GM23248 (cell line): ENCODE data around the gene BATF.

Experiments used
- EZH2 ChIP-seq: fragments of 200-600 bp; sonication (generic); IDR thresholded peaks from 2 replicates; pipeline ENCODE4 v1.6.1; 2018; ENCODE audit warnings: antibody characterized with exemption, mild to moderate bottlenecking; ENCODE audit not compliant: insufficient read depth, poor library complexity, severe bottlenecking
- EZH2phosphoT487 ChIP-seq: fragments of 200-600 bp; sonication (generic); IDR thresholded peaks from 2 replicates; pipeline ENCODE4 v1.6.1; 2018; ENCODE audit warnings: antibody characterized with exemption, moderate library complexity, mild to moderate bottlenecking, low read depth; ENCODE audit not compliant: insufficient read depth

DNA sequence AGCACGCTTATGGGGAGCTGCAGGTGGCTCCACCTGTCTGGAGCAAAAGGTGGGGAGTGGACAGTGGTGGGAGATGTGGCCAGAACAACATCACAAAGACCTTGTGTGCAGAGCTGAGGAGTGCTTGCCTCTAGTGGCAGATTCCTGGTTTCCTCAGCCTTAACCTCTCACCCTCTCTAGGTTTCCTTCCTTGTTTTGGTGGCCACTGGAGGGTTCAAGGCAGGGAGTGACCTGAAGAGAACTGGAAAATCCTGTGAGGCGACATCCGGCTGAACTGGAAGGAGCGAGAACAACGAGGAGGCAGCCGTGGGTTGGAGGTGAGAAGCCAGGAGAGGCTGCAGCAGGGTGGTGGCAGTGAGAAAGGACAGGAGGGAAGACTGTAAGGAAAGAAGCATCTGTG, 49.8 kb downstream of the BATF start:
- TF ChIP-seq EZH2: no peak
- no peak for TF ChIP-seq EZH2phosphoT487
